ENCODE results near the gene KAT6B.

The KAT6B gene

GRCh38 chr10:74923556-74923955 is 97.2 kb downstream of the KAT6B start:
- no peak for DNase-seq (ENCODE audit: low spot score)
- no peak for TF ChIP-seq CTCF (IDR thresholded peaks at IDR 0.05; ENCODE audit: extremely low read depth, missing control alignments)

- TF ChIP-seq CTCF (IDR thresholded peaks at IDR 0.05; ENCODE audit: extremely low read depth, missing control alignments): no peak
- DNase-seq (ENCODE audit: low spot score): no peak
Observed at GRCh38 chr10:74924251-74924963, 98.0 kb downstream of the KAT6B start.

- TF ChIP-seq CTCF (IDR thresholded peaks at IDR 0.05; ENCODE audit: extremely low read depth, missing control alignments): no peak
- no peak for DNase-seq (ENCODE audit: low spot score)
Observed at GRCh38 chr10:74925291-74925690, 98.9 kb downstream of the KAT6B start.

- TF ChIP-seq CTCF (IDR thresholded peaks at IDR 0.05; ENCODE audit: extremely low read depth, missing control alignments): no peak
- DNase-seq (ENCODE audit: low spot score): no peak
Observed at GRCh38 chr10:74925708-74926107, 99.3 kb downstream of the KAT6B start.

GRCh38 chr10:74926791-74927585 is 100.6 kb downstream of the KAT6B start:
- no peak for TF ChIP-seq CTCF (IDR thresholded peaks at IDR 0.05; ENCODE audit: extremely low read depth, missing control alignments)

GRCh38 chr10:74927701-74928100 is 101.3 kb downstream of the KAT6B start:
- DNase-seq (ENCODE audit: low spot score): no peak
- TF ChIP-seq CTCF (IDR thresholded peaks at IDR 0.05; ENCODE audit: extremely low read depth, missing control alignments): no peak

More at GRCh38 chr10:74926791-74927585, 100.6 kb downstream of the KAT6B start:
- no peak for DNase-seq (ENCODE audit: low spot score)

- TF ChIP-seq CTCF (IDR thresholded peaks at IDR 0.05; ENCODE audit: extremely low read depth, missing control alignments): no peak
- no peak for DNase-seq (ENCODE audit: low spot score)
Observed at GRCh38 chr10:74928742-74929191, 102.4 kb downstream of the KAT6B start.

All from GM20000 (cell line).